GM06990 (cell line): Measurements from ENCODE around the gene MYO1D.

Source experiments
- DNase-seq: peaks from one replicate; pipeline ENCODE4 v3.0.0-alpha.2; 2011; ENCODE audit not compliant: insufficient read length; ENCODE audit errors: extremely low read depth
- H3K27me3 ChIP-seq: replicated peaks from 2 replicates; pipeline ENCODE4 v1.6.0; 2011; ENCODE audit warnings: low read length; ENCODE audit not compliant: control insufficient read depth, insufficient read depth
- H3K36me3 ChIP-seq: 2 replicates; pipeline ENCODE4 v1.5.1; 2011; ENCODE audit warnings: low read length; ENCODE audit not compliant: control insufficient read depth, insufficient read depth
- H3K4me3 ChIP-seq: replicated peaks from 2 replicates; pipeline ENCODE4 v1.5.1; 2011; ENCODE audit warnings: low read depth, mild to moderate bottlenecking, control low read depth, low read length
- CTCF ChIP-seq: IDR thresholded peaks from 2 replicates; pipeline ENCODE4 v1.5.1; 2011; ENCODE audit warnings: low read length, control low read depth, mild to moderate bottlenecking, inconsistent platforms; ENCODE audit not compliant: insufficient read depth, poor library complexity, severe bottlenecking

MYO1D gene

GRCh38 chr17:32794533-32795246, 82.2 kb downstream of the MYO1D start:
- no peaks in the 10 kb centered on the region for H3K36me3 ChIP-seq
- TF ChIP-seq CTCF = no peak
- no peak for DNase-seq
- H3K4me3 ChIP-seq = no peak overlapping the region
- H3K27me3 ChIP-seq = no peaks in the 10 kb centered on the region

- TF ChIP-seq CTCF = no peak
- DNase-seq = no peak
- Histone ChIP-seq H3K4me3 (no peak overlapping the region), H3K36me3 (no peaks in the 10 kb centered on the region), H3K27me3 (no peaks in the 10 kb centered on the region)
These were observed 83.1 kb downstream of the MYO1D start for GRCh38 chr17:32793841-32794240.

GRCh38 chr17:32792207-32792606, 84.7 kb downstream of the MYO1D start:
- no peak for TF ChIP-seq CTCF
- no peaks in the 10 kb centered on the region for H3K27me3 ChIP-seq
- no peaks in the 10 kb centered on the region for H3K36me3 ChIP-seq
- H3K4me3 ChIP-seq = no peak overlapping the region
- no peak for DNase-seq

DNA sequence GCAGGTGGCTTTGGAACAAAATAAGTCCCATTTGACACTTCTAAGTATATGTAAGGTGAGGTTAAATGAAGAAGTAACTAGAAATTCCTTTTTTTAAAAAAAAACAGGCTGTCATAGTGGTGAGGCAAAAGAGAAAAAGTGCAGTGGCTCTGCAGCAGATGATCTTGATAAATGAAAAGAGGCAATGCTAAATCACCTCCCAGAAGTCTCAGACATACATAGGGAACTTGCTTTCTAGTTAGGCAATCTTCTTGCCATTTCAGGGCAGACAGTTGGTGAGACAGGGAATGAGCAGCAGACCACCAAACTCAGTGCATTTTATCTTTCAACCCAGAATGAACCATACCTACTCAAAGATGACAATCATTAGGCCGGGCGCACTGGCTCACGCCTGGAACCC, 90.8 kb downstream of the MYO1D start:
- no peak overlapping the region for H3K4me3 ChIP-seq
- H3K36me3 ChIP-seq = no peaks in the 10 kb centered on the region
- no peaks in the 10 kb centered on the region for H3K27me3 ChIP-seq
- no peak for DNase-seq
- no peak for TF ChIP-seq CTCF

- H3K36me3 ChIP-seq = no peaks in the 10 kb centered on the region
- H3K27me3 ChIP-seq = no peaks in the 10 kb centered on the region
- no peak for DNase-seq
- TF ChIP-seq CTCF = no peak
- H3K4me3 ChIP-seq = no peak overlapping the region
These were observed 92.8 kb downstream of the MYO1D start for GRCh38 chr17:32784113-32784512.

DNA sequence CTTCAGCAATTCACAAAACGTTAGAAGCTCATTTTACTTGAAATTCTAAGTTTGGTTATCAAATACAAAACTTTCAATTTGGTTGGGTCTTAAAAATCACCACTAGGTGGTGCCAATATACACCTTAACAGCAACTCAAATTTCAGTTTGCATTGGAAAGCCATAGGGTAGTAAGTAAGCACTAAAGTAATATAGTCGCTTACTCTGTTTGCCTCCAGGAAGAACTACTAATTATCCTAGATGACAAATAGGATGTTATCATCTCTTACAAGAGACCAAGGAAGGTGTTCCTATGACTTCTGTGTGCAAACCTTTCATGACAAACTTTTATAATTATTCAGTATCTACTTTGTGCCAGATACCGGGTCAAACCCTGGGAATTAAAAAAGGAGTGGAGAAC, 93.3 kb downstream of the MYO1D start:
- Histone ChIP-seq H3K4me3 (no peak overlapping the region), H3K36me3 (no peaks in the 10 kb centered on the region), H3K27me3 (no peaks in the 10 kb centered on the region)
- DNase-seq = peak; percentile 50
- peak; percentile 47 for TF ChIP-seq CTCF
